DOHH2 (cell line): ENCODE data around the gene EML1.

Experiments used
- CTCF ChIP-seq: fragments of 200-600 bp; sonication (generic); IDR thresholded peaks from one replicate; pipeline ENCODE4 v1.5.1; 2014; ENCODE audit warnings: antibody characterized with exemption, mild to moderate bottlenecking, low read depth, low read length; ENCODE audit not compliant: poor library complexity, severe bottlenecking
- EZH2phosphoT487 ChIP-seq: fragments of 200-600 bp; sonication (generic); IDR thresholded peaks from 2 replicates; pipeline ENCODE4 v1.6.1; 2017; ENCODE audit warnings: borderline replicate concordance, mild to moderate bottlenecking, antibody characterized with exemption, low read length, moderate library complexity, mixed read lengths

- no peak for TF ChIP-seq CTCF
- TF ChIP-seq EZH2phosphoT487: no peak
These were observed 45.5 kb downstream of the EML1 start for GRCh38 chr14:99838639-99839134.
